Astrocyte (in vitro differentiated cells and primary cell): ENCODE data around the gene WDHD1. TPM values are rescaled to one million over a fixed set of nuclear protein-coding genes. Genes with fewer than 3 reads are reported as not detected.
A peak's percentile ranks its signal among the peaks of the same experiment; 100 is the strongest.

Source experiments
- DNase-seq: peaks from one replicate; pipeline ENCODE4 v3.0.0-alpha.2; 2010; ENCODE audit warnings: low read depth
- FAIRE-seq: peaks from 2 replicates; lab custom pipeline; 2011; peaks lifted over from hg19 to GRCh38; lab: Jason Lieb, UNC
- H2AFZ ChIP-seq: 2 replicates; pipeline ENCODE4 v1.6.0; 2012; ENCODE audit warnings: low read depth, low read length, inconsistent platforms
- H3K27ac ChIP-seq: 2 replicates; pipeline ENCODE4 v1.5.1; 2011; ENCODE audit warnings: low read depth, low read length, inconsistent platforms
- H3K27me3 ChIP-seq: 2 replicates; pipeline ENCODE4 v1.6.0; 2011; ENCODE audit warnings: low read length, inconsistent platforms; ENCODE audit not compliant: insufficient read depth
- H3K36me3 ChIP-seq: 2 replicates; pipeline ENCODE4 v1.5.1; 2011; ENCODE audit warnings: low read length, inconsistent platforms; ENCODE audit not compliant: insufficient read depth
- H3K4me1 ChIP-seq: 2 replicates; pipeline ENCODE4 v1.5.1; 2011; ENCODE audit warnings: low read length, inconsistent platforms; ENCODE audit not compliant: insufficient read depth
- H3K4me2 ChIP-seq: 2 replicates; pipeline ENCODE4 v1.6.0; 2012; ENCODE audit warnings: low read length, inconsistent platforms
- H3K4me3 ChIP-seq: 2 replicates; pipeline ENCODE4 v1.5.1; 2011; ENCODE audit warnings: low read depth, mild to moderate bottlenecking, low read length, inconsistent platforms; ENCODE audit not compliant: insufficient read depth
- H3K79me2 ChIP-seq: 2 replicates; pipeline ENCODE4 v1.6.0; 2012; ENCODE audit warnings: mild to moderate bottlenecking, low read length, inconsistent platforms; ENCODE audit not compliant: insufficient read depth
- H3K9ac ChIP-seq: 2 replicates; pipeline ENCODE4 v1.6.0; 2012; ENCODE audit warnings: mild to moderate bottlenecking, low read length, inconsistent platforms
- H3K9me3 ChIP-seq: 2 replicates; pipeline ENCODE4 v1.5.1; 2012; ENCODE audit warnings: low read depth, mild to moderate bottlenecking, low read length, inconsistent platforms; ENCODE audit not compliant: insufficient read depth
- H4K20me1 ChIP-seq: 2 replicates; pipeline ENCODE4 v1.6.0; 2012; ENCODE audit warnings: low read length, inconsistent platforms; ENCODE audit not compliant: insufficient read depth
- H3K27ac Mint-ChIP-seq: one replicate; pipeline ENCODE4 v1.8.0; 2021; ENCODE audit warnings: mild to moderate bottlenecking, mixed read lengths; ENCODE audit not compliant: unreplicated experiment
- H3K27me3 Mint-ChIP-seq: one replicate; pipeline ENCODE4 v1.8.0; 2021; ENCODE audit warnings: low read depth, mixed read lengths; ENCODE audit not compliant: unreplicated experiment
- H3K36me3 Mint-ChIP-seq: one replicate; pipeline ENCODE4 v1.8.0; 2021; ENCODE audit warnings: low read depth, mixed read lengths; ENCODE audit not compliant: unreplicated experiment
- H3K4me1 Mint-ChIP-seq: one replicate; pipeline ENCODE4 v1.8.0; 2021; ENCODE audit warnings: low read depth, mixed read lengths; ENCODE audit not compliant: unreplicated experiment
- H3K4me3 Mint-ChIP-seq: one replicate; pipeline ENCODE4 v1.8.0; 2021; ENCODE audit warnings: mild to moderate bottlenecking, moderate library complexity, mixed read lengths; ENCODE audit not compliant: unreplicated experiment
- H3K9me3 Mint-ChIP-seq: one replicate; pipeline ENCODE4 v1.8.0; 2021; ENCODE audit warnings: mild to moderate bottlenecking, mixed read lengths; ENCODE audit not compliant: unreplicated experiment
- EZH2 ChIP-seq: IDR thresholded peaks from 2 replicates; pipeline ENCODE4 v1.6.1; 2012; ENCODE audit warnings: mild to moderate bottlenecking, low read length, inconsistent platforms; ENCODE audit not compliant: insufficient read depth
- total RNA-seq: library from RNA; stranded (reverse); gene quantifications from 2 replicates; pipeline ENCODE4 v1.2.1, GENCODE V29; 2021
- TF ChIP-seq, protein P1 (sequence below): IDR thresholded peaks from 2 replicates; pipeline ENCODE4 v1.5.1; 2011; ENCODE audit warnings: low read depth, mild to moderate bottlenecking, inconsistent platforms, low read length, moderate library complexity; ENCODE audit not compliant: insufficient read depth

The WDHD1 gene
- total RNA-seq, 1 donor from 2014 or later, result 9.3 TPM

GRCh38 chr14:54889919-54890318 is 137.0 kb downstream of the WDHD1 start:
- Mint-ChIP-seq H3K27ac (no peak overlapping the region), H3K4me3 (no peak overlapping the region), H3K9me3 (no peaks in the 10 kb centered on the region), H3K4me1 (peaks cover 6% of the 10 kb centered on the region), H3K27me3 (no peaks in the 10 kb centered on the region), H3K36me3 (no peaks in the 10 kb centered on the region)
- H3K4me1 ChIP-seq, result no peaks in the 10 kb centered on the region
- H4K20me1 ChIP-seq, result no peaks in the 10 kb centered on the region
- no peak for FAIRE-seq
- H2AFZ ChIP-seq, result no peak overlapping the region
- no peaks in the 10 kb centered on the region for H3K79me2 ChIP-seq
- no peak overlapping the region for H3K4me3 ChIP-seq
- peak; percentile 13 for DNase-seq
- no peaks in the 10 kb centered on the region for H3K27me3 ChIP-seq
- H3K9me3 ChIP-seq, result no peaks in the 10 kb centered on the region
- no peak overlapping the region for H3K9ac ChIP-seq
- no peak for TF ChIP-seq EZH2
- TF ChIP-seq, protein P1, sequence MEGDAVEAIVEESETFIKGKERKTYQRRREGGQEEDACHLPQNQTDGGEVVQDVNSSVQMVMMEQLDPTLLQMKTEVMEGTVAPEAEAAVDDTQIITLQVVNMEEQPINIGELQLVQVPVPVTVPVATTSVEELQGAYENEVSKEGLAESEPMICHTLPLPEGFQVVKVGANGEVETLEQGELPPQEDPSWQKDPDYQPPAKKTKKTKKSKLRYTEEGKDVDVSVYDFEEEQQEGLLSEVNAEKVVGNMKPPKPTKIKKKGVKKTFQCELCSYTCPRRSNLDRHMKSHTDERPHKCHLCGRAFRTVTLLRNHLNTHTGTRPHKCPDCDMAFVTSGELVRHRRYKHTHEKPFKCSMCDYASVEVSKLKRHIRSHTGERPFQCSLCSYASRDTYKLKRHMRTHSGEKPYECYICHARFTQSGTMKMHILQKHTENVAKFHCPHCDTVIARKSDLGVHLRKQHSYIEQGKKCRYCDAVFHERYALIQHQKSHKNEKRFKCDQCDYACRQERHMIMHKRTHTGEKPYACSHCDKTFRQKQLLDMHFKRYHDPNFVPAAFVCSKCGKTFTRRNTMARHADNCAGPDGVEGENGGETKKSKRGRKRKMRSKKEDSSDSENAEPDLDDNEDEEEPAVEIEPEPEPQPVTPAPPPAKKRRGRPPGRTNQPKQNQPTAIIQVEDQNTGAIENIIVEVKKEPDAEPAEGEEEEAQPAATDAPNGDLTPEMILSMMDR, result no peak
- H3K36me3 ChIP-seq, result no peaks in the 10 kb centered on the region
- H3K4me2 ChIP-seq, result no peak overlapping the region
- H3K27ac ChIP-seq, result no peak overlapping the region

Other genes starting within 250 kb of the WDHD1 start
- 2.4 and 3.6 TPM in 2 replicates for gene GCH1, start 124.3 kb downstream of the WDHD1 start, total RNA-seq
- gene SOCS4, start 137 bp upstream of the WDHD1 start, total RNA-seq, result 25.2 and 30.5 TPM in 2 replicates
- gene MAPK1IP1L, start 24.5 kb upstream of the WDHD1 start, total RNA-seq, result 106 and 111 TPM in 2 replicates
- gene LGALS3, start 102.2 kb upstream of the WDHD1 start, total RNA-seq, result 37.4 and 48.3 TPM in 2 replicates
- 2.2 and 5.4 TPM in 2 replicates for gene DLGAP5, start 164.5 kb upstream of the WDHD1 start, total RNA-seq
- 21.1 and 23.4 TPM in 2 replicates for gene FBXO34, start 244.3 kb upstream of the WDHD1 start, total RNA-seq